Mononuclear cell (primary cell): ENCODE measurements around the gene ATP7B. TPM values are rescaled to one million over a fixed set of nuclear protein-coding genes. Genes with fewer than 3 reads are reported as not detected.

ENCODE experiments used
- H3K27me3 ChIP-seq: 2 replicates; pipeline ENCODE4 v1.6.0; 2011; ENCODE audit warnings: low read length, control low read depth; ENCODE audit not compliant: insufficient read depth
- H3K4me1 ChIP-seq: 2 replicates; pipeline ENCODE4 v1.5.1; 2011; ENCODE audit warnings: mild to moderate bottlenecking, low read length, control low read depth; ENCODE audit not compliant: insufficient read depth
- H3K4me3 ChIP-seq: 2 replicates; pipeline ENCODE4 v1.5.1; 2011; ENCODE audit warnings: mild to moderate bottlenecking, low read length, moderate library complexity
- H3K9me3 ChIP-seq: 2 replicates; pipeline ENCODE4 v1.5.1; 2011; ENCODE audit warnings: low read depth, mild to moderate bottlenecking, control low read depth, low read length
- total RNA-seq: library from RNA; depleted of rRNA; stranded (reverse); fragments of >200 nt; gene quantifications from one replicate; pipeline ENCODE4 v1.2.3, GENCODE V29; 2012

Gene ATP7B
- total RNA-seq, 1 donor, result 0.21 TPM

DNA sequence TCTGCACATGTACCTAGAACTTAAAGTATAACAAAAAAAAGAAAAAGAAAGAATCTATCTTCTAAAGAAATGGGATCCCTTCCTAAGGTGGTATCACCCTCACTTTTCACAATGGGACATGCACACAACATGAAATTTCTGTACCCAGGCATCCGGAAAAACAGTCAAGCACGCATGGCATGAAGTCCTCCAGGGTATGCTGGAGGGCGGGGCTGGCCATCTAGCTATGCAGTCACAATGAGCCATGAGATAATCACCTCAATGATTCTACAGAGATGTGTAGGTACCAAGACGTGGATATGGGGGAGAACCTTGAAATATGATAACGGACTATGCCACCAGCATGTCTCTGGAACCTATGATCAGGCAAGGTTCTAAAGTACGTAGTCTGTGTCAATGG lies 79.6 kb downstream of the ATP7B start:
- Histone ChIP-seq H3K4me1 (no peaks in the 10 kb centered on the region), H3K4me3 (no peak overlapping the region), H3K27me3 (no peaks in the 10 kb centered on the region), H3K9me3 (no peaks in the 10 kb centered on the region)

DNA sequence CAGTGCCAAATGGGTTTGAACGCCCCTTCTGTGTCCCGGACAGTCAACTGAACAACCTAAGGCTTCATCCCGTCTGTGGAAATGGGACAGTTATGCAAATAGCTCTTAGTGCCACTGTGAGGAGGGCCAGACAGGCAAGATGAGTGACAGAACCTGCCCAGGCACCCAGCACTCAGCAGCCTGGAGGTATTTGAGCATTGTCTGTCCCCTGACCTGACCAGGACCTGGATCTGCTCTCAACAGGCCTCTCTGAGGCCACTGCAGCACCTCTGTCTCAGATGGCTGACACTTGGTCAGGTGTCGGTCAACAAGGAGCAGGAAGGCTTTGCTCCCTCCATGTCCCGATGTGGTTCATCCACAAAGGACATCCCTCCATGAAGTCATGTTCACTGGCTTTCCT lies 81.6 kb downstream of the ATP7B start:
- Histone ChIP-seq H3K9me3 (no peaks in the 10 kb centered on the region), H3K4me3 (no peak overlapping the region), H3K27me3 (no peaks in the 10 kb centered on the region), H3K4me1 (no peaks in the 10 kb centered on the region)

GRCh38 chr13:51928231-51928630 lies 83.0 kb downstream of the ATP7B start:
- H3K4me3 ChIP-seq, result no peak overlapping the region
- H3K9me3 ChIP-seq, result no peaks in the 10 kb centered on the region
- H3K27me3 ChIP-seq, result no peaks in the 10 kb centered on the region
- no peaks in the 10 kb centered on the region for H3K4me1 ChIP-seq

GRCh38 chr13:51927129-51927528 lies 84.1 kb downstream of the ATP7B start:
- Histone ChIP-seq H3K27me3 (no peaks in the 10 kb centered on the region), H3K4me1 (no peaks in the 10 kb centered on the region), H3K9me3 (no peaks in the 10 kb centered on the region), H3K4me3 (no peak overlapping the region)

DNA sequence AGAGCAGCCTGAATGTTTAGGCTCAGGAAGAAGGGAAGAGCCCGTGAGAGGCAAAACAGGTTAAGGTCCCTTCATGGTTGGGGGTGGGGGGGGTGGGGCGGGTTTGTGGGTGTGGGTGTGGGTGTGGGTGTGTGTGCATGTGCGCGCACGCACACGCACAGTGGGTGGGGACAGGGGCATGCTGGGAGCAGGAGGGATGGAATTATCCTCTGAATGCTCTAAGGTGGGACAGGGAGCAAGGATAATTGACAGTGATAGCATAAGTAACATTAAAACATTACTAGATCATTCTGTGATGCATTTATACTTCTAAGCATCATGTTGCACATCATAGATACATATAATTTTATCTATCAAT lies 84.7 kb downstream of the ATP7B start:
- Histone ChIP-seq H3K9me3 (no peaks in the 10 kb centered on the region), H3K27me3 (no peaks in the 10 kb centered on the region), H3K4me1 (no peaks in the 10 kb centered on the region), H3K4me3 (no peak overlapping the region)

GRCh38 chr13:51925865-51926527 lies 85.3 kb downstream of the ATP7B start:
- Histone ChIP-seq H3K9me3 (no peaks in the 10 kb centered on the region), H3K4me3 (no peak overlapping the region), H3K4me1 (no peaks in the 10 kb centered on the region), H3K27me3 (no peaks in the 10 kb centered on the region)

- Histone ChIP-seq H3K9me3 (no peaks in the 10 kb centered on the region), H3K27me3 (no peaks in the 10 kb centered on the region), H3K4me3 (no peak overlapping the region), H3K4me1 (no peaks in the 10 kb centered on the region)
Measured at GRCh38 chr13:51924756-51925544, 86.3 kb downstream of the ATP7B start.

- H3K4me3 ChIP-seq, result no peak overlapping the region
- H3K4me1 ChIP-seq, result no peaks in the 10 kb centered on the region
- no peaks in the 10 kb centered on the region for H3K9me3 ChIP-seq
- H3K27me3 ChIP-seq, result no peaks in the 10 kb centered on the region
Measured at GRCh38 chr13:51923983-51924539, 87.2 kb downstream of the ATP7B start.

- H3K4me1 ChIP-seq, result no peaks in the 10 kb centered on the region
- no peaks in the 10 kb centered on the region for H3K9me3 ChIP-seq
- no peaks in the 10 kb centered on the region for H3K27me3 ChIP-seq
- no peak overlapping the region for H3K4me3 ChIP-seq
Measured at GRCh38 chr13:51922771-51923480, 88.3 kb downstream of the ATP7B start.

GRCh38 chr13:51921790-51922740 lies 89.2 kb downstream of the ATP7B start:
- Histone ChIP-seq H3K4me3 (no peak overlapping the region), H3K9me3 (no peaks in the 10 kb centered on the region), H3K4me1 (no peaks in the 10 kb centered on the region), H3K27me3 (no peaks in the 10 kb centered on the region)

GRCh38 chr13:51920786-51921185 lies 90.5 kb downstream of the ATP7B start:
- Histone ChIP-seq H3K27me3 (no peaks in the 10 kb centered on the region), H3K4me1 (no peaks in the 10 kb centered on the region), H3K4me3 (no peak overlapping the region), H3K9me3 (no peaks in the 10 kb centered on the region)

DNA sequence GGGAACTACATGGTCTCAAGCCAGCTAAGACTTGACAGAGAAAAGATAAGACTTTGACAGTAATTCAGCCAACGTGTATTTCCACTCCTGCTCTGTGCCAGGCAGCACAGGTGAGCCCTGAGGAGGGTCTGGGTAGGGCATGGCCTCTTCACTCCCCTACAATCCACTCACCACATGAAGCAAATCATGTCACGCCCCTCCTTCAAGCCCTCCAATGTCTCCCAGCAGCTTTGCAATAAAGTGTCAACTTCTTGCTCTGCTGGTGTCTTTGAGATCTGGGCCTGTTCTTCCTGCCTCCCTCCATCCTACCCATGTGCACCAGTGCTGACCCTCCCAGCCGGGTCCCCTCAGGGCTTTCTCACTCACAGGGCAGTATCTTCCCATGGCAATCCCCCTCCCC lies 91.0 kb downstream of the ATP7B start:
- H3K4me3 ChIP-seq, result no peak overlapping the region
- H3K4me1 ChIP-seq, result no peaks in the 10 kb centered on the region
- no peaks in the 10 kb centered on the region for H3K9me3 ChIP-seq
- H3K27me3 ChIP-seq, result no peaks in the 10 kb centered on the region

DNA sequence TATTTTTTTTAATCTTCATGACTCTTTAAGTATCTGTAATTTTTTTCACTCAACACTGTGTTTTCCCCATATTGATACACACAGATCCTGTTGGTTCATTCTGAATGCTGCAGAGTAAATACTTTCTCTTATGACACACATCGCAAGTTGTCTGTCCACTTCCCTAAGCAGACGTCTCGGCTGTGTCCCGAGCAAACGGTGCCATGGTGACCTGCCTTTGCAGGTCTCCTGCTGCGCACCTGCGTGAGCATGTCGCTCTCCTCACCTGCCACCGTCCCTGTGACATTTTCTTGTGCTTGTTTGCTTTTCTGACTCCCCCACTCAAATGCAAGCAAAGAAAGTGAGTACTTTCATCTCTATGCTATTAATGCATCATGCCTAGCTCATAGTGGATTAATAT lies 91.7 kb downstream of the ATP7B start:
- Histone ChIP-seq H3K27me3 (no peaks in the 10 kb centered on the region), H3K9me3 (no peaks in the 10 kb centered on the region), H3K4me1 (no peaks in the 10 kb centered on the region), H3K4me3 (no peak overlapping the region)

DNA sequence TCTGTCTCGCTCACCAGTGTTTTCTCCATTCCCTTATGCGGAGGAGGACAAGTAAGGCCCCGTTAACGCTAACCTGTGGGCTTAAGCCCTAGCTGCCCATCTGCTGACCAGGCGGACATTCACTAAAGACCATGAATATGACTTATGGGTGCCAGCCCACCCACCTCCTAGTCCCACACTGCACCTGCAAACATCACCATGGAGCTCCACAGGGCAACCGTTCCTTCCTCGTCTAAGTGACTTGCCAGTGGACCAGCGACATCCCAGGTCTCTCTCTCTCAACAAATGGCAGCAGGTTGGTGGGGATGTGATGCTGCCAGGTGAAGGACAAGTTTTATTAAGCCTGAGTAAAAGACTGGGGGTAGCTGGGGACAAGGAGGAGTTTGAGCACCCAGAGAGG lies 94.3 kb downstream of the ATP7B start:
- no peaks in the 10 kb centered on the region for H3K27me3 ChIP-seq
- H3K9me3 ChIP-seq, result no peaks in the 10 kb centered on the region
- no peak overlapping the region for H3K4me3 ChIP-seq
- no peaks in the 10 kb centered on the region for H3K4me1 ChIP-seq
